GM19455 (cell line): ENCODE measurements around the gene HRH2.
"Not testable (repeated sequence)": the region's sequence is repeated elsewhere in the genome, so short reads cannot be mapped to it uniquely, and the experiment has no call there.

Experiments
- ATAC-seq: cut with Tn5 transposase; IDR thresholded peaks from one replicate; pipeline ENCODE4 v1.9.1; 2021; ENCODE audit not compliant: unreplicated experiment

Gene HRH2

DNA sequence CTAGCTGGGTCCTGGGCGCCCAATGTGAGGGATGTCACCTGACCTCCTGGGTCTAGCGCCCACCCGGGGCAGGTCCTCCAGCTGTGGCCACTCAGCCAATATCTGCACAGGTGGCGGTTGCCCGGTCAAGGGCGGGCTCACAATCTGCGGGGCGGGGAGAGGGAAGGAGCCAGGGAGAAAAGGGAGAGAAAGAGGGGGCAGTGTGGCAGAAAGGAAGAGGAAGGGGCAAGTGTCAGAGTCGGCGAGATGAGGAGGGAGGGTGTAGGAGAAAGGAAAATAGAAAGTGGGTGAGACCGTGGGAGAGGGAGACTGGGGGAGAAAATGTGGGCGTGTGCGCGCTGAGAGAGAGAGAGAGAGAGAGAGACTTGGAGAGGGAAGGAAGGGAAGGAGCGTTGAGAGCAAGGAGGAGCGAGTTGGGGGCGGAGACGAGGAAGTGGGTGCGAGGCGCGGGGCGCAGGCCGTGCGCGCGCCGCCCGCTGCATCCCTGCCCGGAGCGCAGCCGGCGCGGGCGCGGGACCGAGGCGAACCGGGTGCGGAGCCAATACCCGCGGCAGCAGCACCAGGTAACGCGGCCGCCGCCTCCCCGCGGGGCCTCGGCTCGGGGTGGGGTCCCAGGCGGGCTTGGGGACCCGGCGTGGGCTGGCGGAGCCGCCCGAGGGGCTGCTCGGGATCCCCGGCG lies at the start of gene HRH2:
TSS of gene HRH2 (plus strand) at position 479 of the 679 bp plus-strand sequence. CDS start 25,163 bp downstream, outside the sequence.
- ATAC-seq, result no peak

DNA sequence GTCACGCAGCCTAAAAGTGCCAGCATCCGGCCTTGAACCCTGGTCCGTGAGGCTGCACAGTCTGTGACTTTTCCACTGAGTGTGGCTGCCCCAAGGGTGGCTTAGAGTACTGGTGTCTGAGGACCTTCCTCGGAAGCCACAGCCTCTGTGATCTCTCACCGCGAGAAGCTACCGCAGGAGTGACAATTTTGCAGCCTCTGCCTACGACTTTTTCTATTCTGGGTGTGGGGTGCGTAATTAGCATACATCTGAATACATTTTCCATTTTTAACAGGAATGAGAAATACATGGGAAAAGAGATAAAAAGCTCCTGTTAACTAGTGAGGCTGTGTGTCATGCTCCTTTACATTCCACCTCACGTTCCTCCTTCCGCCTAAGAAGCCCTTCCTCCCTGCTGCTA lies 48.3 kb upstream of the HRH2 start:
- no peak for ATAC-seq

DNA sequence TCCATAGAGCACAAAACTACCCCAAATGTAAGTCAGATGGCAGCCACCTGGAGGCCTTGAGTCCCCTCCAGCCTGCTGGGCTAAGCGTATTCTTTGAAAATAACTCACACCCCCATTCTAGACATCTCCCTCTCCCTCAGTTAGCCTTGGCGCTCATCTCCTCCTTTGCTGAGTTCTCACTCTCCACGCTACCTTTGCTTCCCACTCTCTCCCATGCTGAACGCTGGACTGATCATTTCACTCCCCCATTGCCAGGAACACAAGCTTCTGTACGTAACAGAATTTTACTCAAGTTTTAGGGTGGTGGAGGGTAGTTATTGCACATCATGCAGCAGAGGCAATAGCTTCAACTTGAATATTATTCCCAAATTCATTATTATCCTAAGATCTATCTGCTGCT lies 47.5 kb upstream of the HRH2 start:
- no peak for ATAC-seq

- no peak for ATAC-seq
These were observed 47.0 kb upstream of the HRH2 start for GRCh38 chr5:175610898-175611297.

DNA sequence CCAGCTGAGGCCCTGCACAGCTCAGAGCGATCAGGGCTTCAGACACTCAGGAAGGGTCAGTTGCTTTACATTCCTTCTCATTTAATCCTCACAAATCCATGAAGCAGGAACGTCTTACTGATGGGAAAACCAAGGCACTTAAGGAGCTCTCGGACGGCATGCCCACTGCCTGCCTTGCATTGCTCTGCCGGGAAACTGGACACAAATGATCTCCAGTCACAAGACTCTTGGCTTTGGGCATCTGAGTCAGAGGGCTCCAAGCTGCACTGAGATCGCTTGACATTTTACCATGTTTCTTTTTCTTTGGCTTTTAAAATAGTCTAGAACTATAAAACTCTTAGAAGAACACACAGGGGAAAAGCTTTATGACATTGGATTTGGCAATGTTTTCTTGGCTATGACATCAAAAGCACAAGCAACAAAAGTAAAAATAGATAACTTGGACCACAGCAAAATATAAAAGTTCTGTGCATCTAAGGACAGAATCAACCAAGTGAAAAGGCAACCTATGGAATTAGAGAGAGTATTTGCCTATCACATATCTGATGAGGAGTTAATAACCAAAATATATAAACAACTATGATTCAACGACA lies 43.6 kb upstream of the HRH2 start:
- ATAC-seq, result no peak

- ATAC-seq, result no peak
These were observed 43.0 kb upstream of the HRH2 start for GRCh38 chr5:175614861-175615260.

DNA sequence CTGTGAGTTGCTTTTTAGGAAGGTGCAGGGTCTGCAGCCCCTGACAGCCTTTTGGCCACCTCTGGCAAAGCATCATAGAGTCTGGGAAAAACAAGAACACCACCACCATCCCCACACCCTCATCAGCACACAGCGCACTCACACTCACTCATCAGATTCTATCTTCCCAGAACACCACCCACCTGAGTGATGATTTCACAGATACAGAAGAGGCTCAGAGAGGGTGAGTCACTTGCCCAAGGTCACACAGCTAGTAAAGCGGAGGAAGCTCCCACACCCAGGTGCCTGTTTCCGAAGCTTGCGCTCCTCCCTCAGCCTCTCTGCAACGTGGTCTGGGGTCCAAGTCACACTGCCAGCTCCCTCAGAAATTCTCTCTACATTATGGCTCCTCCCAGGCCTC lies 41.8 kb upstream of the HRH2 start:
- ATAC-seq, result no peak

DNA sequence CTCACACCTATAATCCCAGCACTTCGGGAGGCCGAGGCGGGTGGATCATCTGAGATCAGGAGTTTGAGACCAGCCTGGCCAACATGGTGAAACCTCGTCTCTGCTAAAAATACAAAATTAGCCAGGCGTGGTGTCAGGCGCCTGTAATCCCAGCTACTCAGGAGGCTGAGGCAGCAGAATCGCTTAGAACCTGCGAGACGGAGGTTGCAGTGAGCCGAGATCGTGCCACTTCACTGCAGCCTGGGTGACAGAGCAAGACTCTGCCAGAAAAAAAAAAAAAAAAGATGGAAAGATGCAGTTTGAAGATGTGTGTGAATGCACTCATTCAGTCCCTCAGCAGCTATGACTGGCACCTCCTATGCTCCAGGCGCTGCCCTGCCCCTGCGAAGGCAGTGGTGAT lies 41.3 kb upstream of the HRH2 start:
- ATAC-seq, result not testable (repeated sequence)

GRCh38 chr5:175617447-175617846 lies 40.4 kb upstream of the HRH2 start:
- no peak for ATAC-seq

DNA sequence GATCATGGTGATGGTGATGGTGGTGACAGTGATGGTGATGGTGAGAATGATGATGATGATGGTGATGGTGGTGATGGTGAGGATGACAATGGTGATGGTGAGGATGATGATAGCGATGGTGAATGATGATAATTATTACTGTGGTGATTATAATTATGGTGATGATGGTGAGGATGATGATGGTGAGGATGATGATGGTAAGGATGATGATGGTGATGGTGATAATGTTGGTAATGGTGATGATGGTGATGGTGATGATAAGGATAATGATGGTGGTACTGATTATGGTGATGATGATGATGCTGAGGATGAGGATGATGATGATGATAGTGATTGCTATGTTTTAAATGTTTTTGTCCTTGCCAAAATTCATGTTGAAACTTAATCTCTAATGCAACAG lies 37.3 kb upstream of the HRH2 start:
- no peak for ATAC-seq

DNA sequence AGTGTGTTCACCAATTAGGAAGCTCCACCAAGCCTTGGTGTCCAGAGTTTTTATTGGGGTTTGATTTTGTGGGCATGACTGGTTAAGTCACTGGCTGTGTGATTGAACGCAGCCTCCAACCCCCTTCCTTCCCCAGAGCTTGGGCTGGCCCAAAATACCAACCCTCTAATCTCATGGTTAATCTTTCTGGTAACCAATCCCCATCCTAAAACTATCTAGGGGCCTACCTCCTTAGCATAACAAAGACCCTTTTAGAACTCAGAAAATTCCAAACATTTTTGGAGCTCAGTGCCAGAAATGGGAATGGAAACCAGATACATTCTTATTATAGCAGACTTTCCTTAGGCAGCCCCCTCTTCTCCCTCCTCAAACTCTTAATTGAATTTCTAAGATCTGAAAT lies 35.9 kb upstream of the HRH2 start:
- no peak for ATAC-seq

- no peak for ATAC-seq
These were observed 34.8 kb upstream of the HRH2 start for GRCh38 chr5:175623088-175623487.

DNA sequence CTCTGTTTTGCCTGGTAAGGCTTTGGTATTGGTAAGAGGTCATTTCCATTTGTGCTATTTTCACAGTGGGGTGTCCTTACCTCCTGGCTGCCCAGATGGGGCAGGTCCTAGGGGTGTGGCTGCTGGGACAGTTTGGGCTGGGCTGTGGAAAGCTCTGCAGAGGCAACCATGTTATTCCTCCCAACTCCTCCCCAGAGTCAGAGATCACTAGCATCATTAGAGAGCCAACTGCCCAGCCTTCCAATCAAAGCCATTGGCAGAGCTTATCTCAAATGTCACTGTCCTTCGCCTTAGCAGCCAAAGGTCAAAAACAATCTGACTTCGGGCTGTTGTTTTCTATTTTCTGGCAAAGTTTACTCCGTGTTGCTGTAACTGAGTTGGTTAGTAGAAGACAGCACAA lies 33.6 kb upstream of the HRH2 start:
- no peak for ATAC-seq

- ATAC-seq, result no peak
These were observed 30.9 kb upstream of the HRH2 start for GRCh38 chr5:175627005-175627404.

DNA sequence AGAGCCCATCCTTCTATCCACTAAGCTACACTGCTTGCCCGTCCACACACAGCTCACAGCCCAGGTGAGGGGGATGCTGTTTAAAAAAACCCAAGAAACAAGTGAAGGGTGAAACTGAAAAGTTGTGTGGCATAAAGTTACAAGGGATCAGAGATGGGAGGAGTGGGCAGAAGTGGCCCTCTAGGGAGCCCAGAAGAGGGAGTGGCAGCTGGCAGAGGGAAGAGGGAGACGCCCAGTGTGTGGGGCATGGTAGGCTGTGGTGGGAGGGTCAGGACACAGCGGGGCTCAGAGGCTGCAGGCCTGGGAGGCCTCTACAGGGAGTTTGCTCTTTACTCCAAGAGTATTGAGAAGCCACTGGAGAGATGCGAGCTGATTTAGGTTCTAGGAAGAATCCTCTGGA lies 30.1 kb upstream of the HRH2 start:
- no peak for ATAC-seq

- ATAC-seq, result no peak
These were observed 29.2 kb upstream of the HRH2 start for GRCh38 chr5:175628668-175629067.

GRCh38 chr5:175629261-175629660 lies 28.6 kb upstream of the HRH2 start:
- no peak for ATAC-seq

GRCh38 chr5:175629793-175630192 lies 28.1 kb upstream of the HRH2 start:
- ATAC-seq, result no peak

- no peak for ATAC-seq
These were observed 21.9 kb upstream of the HRH2 start for GRCh38 chr5:175635854-175636584.

GRCh38 chr5:175638305-175638704 lies 19.6 kb upstream of the HRH2 start:
- ATAC-seq, result no peak

- ATAC-seq, result no peak
These were observed 17.6 kb upstream of the HRH2 start for GRCh38 chr5:175640106-175640775.

DNA sequence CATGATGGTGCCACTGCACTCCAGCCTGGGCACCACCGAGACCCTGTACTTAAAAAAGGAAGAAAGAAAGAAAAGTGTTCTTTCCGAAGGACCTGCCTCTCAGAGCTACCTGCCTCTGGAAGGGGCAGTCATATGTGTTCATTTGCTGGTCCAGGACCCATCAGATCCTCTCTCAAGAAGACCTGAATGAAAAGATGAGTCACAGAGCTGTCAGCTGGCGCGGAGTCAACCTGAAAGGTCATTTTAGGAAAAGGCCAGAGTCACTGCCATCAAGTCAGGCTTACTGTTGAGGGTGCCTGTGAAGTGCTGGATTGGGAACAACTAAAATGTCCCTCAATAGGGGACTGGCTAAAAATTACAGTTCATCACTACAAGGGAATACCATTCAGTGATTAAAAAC lies 14.9 kb upstream of the HRH2 start:
- no peak for ATAC-seq
